Esophagus mucosa (tissue), 1 donor: ENCODE measurements around the gene DENND4C. TPM values are rescaled to one million over a fixed set of nuclear protein-coding genes. Genes with fewer than 3 reads are reported as not detected.
"Not testable (repeated sequence)": the region's sequence is repeated elsewhere in the genome, so short reads cannot be mapped to it uniquely, and the experiment has no call there.

Experiments
- ATAC-seq: fragments of 200-7000 bp; cut with Tn5 transposase; one replicate; pipeline ENCODE4 v1.9.1; 2020
- total RNA-seq: library from RNA; stranded (reverse); gene quantifications from one replicate; pipeline ENCODE4 v1.2.4, GENCODE V29; 2023
- donor health status: DM: yes; HTN: yes; CAD: no.

DENND4C gene
- 31.6 TPM for total RNA-seq

GRCh38 chr9:19230355-19231125 lies at the start of gene DENND4C:
Gene DENND4C (plus strand): TSS chr9:19230693. CDS start chr9:19276175, 45,482 bp downstream.
- peak; percentile 92 for ATAC-seq

GRCh38 chr9:19180991-19181390 lies 49.5 kb upstream of the DENND4C start:
- ATAC-seq = peak; percentile 68

GRCh38 chr9:19181561-19181960 lies 48.9 kb upstream of the DENND4C start:
- ATAC-seq = no peak

GRCh38 chr9:19184144-19184917 lies 46.2 kb upstream of the DENND4C start:
- ATAC-seq = peak; percentile 91

- ATAC-seq = no peak
Observed at GRCh38 chr9:19185191-19185590, 45.3 kb upstream of the DENND4C start.

- peak; percentile 75 for ATAC-seq
Observed at GRCh38 chr9:19186232-19186631, 44.3 kb upstream of the DENND4C start.

- ATAC-seq = no peak
Observed at GRCh38 chr9:19188771-19189170, 41.7 kb upstream of the DENND4C start.

- ATAC-seq = no peak
Observed at GRCh38 chr9:19192202-19193028, 38.1 kb upstream of the DENND4C start.

GRCh38 chr9:19193029-19193324 lies 37.5 kb upstream of the DENND4C start:
- no peak for ATAC-seq

- not testable (repeated sequence) for ATAC-seq
Observed at GRCh38 chr9:19193358-19193973, 37.0 kb upstream of the DENND4C start.

- no peak for ATAC-seq
Observed at GRCh38 chr9:19198406-19198805, 32.1 kb upstream of the DENND4C start.

- no peak for ATAC-seq
Observed at GRCh38 chr9:19199012-19199411, 31.5 kb upstream of the DENND4C start.

- ATAC-seq = no peak
Observed at GRCh38 chr9:19200229-19200628, 30.3 kb upstream of the DENND4C start.

GRCh38 chr9:19201899-19202891 lies 28.3 kb upstream of the DENND4C start:
- ATAC-seq = no peak

- no peak for ATAC-seq
Observed at GRCh38 chr9:19203058-19203457, 27.4 kb upstream of the DENND4C start.

GRCh38 chr9:19208653-19209052 lies 21.8 kb upstream of the DENND4C start:
- peak; percentile 86 for ATAC-seq

GRCh38 chr9:19209188-19209587 lies 21.3 kb upstream of the DENND4C start:
- ATAC-seq = peak; percentile 25

- no peak for ATAC-seq
Observed at GRCh38 chr9:19213823-19214222, 16.7 kb upstream of the DENND4C start.

- no peak for ATAC-seq
Observed at GRCh38 chr9:19216466-19216865, 14.0 kb upstream of the DENND4C start.

- ATAC-seq = no peak
Observed at GRCh38 chr9:19221326-19221725, 9.2 kb upstream of the DENND4C start.

GRCh38 chr9:19223724-19224123 lies 6.8 kb upstream of the DENND4C start:
- no peak for ATAC-seq
